GM19035 (cell line): ENCODE data around the gene PLTP.
"Not testable (repeated sequence)": the region's sequence is repeated elsewhere in the genome, so short reads cannot be mapped to it uniquely, and the experiment has no call there.

ENCODE experiments used
- ATAC-seq: cut with Tn5 transposase; IDR thresholded peaks from one replicate; pipeline ENCODE4 v1.9.1; 2021; ENCODE audit not compliant: unreplicated experiment

Gene PLTP

GRCh38 chr20:45880988-45881788, 30.8 kb downstream of the PLTP start, which contains the start of gene ZSWIM1:
ZSWIM1 (plus strand) TSS chr20:45881227; CDS start chr20:45882593, 1,366 bp downstream.
- peak; percentile 95 for ATAC-seq

- ATAC-seq, result no peak
Observed at GRCh38 chr20:45878076-45878761, 33.7 kb downstream of the PLTP start.

- ATAC-seq, result no peak
Observed at GRCh38 chr20:45874576-45874975, 37.4 kb downstream of the PLTP start.

GRCh38 chr20:45874104-45874481, 37.9 kb downstream of the PLTP start:
- not testable (repeated sequence) for ATAC-seq

- no peak for ATAC-seq
Observed at GRCh38 chr20:45873409-45874103, 38.4 kb downstream of the PLTP start.

- no peak for ATAC-seq
Observed at GRCh38 chr20:45872626-45873025, 39.3 kb downstream of the PLTP start.

- no peak for ATAC-seq
Observed at GRCh38 chr20:45867819-45868176, 44.2 kb downstream of the PLTP start.

- no peak for ATAC-seq
Observed at GRCh38 chr20:45867136-45867818, 44.7 kb downstream of the PLTP start.

- ATAC-seq, result no peak
Observed at GRCh38 chr20:45866454-45866853, 45.5 kb downstream of the PLTP start.

- no peak for ATAC-seq
Observed at GRCh38 chr20:45863543-45864470, 48.1 kb downstream of the PLTP start.

- ATAC-seq, result no peak
Observed at GRCh38 chr20:45861221-45862075, 50.5 kb downstream of the PLTP start.

- no peak for ATAC-seq
Observed at GRCh38 chr20:45860560-45861220, 51.3 kb downstream of the PLTP start.

- no peak for ATAC-seq
Observed at GRCh38 chr20:45859916-45860315, 52.0 kb downstream of the PLTP start.

- ATAC-seq, result peak; percentile 25
Observed at GRCh38 chr20:45857882-45858216, 54.1 kb downstream of the PLTP start.

GRCh38 chr20:45857114-45857881, 54.7 kb downstream of the PLTP start, which contains the start of the genes ACOT8 and ZSWIM3:
ACOT8 (minus strand) TSS chr20:45857392; CDS start chr20:45857315, 77 bp downstream.
ZSWIM3 (plus strand) TSS chr20:45857614; CDS start chr20:45857826, 212 bp downstream.
- ATAC-seq, result peak; percentile 98

GRCh38 chr20:45853484-45853883, 58.5 kb downstream of the PLTP start:
- no peak for ATAC-seq

- ATAC-seq, result no peak
Observed at GRCh38 chr20:45852326-45852725, 59.6 kb downstream of the PLTP start.

GRCh38 chr20:45851501-45851900, 60.5 kb downstream of the PLTP start:
- no peak for ATAC-seq
